Measurements from ENCODE around the gene PEX26. TPM values are rescaled to one million over a fixed set of nuclear protein-coding genes. Genes with fewer than 3 reads are reported as not detected.
"Not testable (repeated sequence)": the region's sequence is repeated elsewhere in the genome, so short reads cannot be mapped to it uniquely, and the experiment has no call there.

PEX26 gene
- total RNA-seq, 2 experiments from 2014 or later = 38.9 to 46.8 TPM

DNA sequence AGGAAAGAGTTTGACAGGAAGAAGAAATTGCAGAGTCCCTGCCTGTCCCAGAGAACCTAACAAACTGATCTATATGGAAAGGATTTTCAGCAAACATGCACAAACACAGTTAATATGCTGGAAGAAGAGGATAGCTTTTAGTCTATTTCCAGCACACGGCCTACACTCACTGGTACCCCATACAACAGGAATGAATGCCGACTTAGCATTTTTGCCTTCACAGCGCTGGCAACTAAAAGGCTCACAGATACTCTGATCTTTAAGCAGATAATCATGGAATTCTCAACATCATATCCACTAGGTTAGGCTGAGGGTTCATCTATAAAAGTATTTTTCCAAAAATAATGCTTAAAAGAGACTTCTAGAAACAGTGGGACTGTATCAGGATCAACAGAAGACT lies 23.0 kb downstream of the PEX26 start:
- peaks cover 55% of the 10 kb centered on the region for H3K36me3 Mint-ChIP-seq
- CTCF ChIA-PET = no interaction called here
- ATAC-seq = no peak

DNA sequence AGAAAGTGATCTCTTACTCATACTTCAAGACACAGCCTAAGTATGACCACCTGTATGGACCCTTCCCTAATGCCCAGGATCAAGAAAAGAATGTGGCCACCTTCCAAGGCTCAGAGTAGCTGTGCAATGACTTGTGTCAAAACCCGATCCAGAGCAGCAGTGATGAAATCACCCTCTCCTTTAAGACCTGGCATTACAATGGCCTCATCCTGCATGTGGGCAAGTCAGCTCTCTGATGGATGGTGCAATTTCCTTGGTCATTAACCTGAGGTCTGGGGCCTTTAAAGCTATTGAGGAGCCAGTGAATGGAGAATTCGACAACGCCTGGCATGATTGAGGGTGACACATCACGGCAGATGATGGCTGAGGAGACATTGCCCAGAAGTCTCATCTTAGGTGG lies 23.7 kb downstream of the PEX26 start:
- no peaks in the 10 kb centered on the region for H3K27me3 Mint-ChIP-seq
- peaks cover 55% of the 10 kb centered on the region for H3K36me3 Mint-ChIP-seq
- DNase-seq = no peak
- CTCF ChIA-PET = interaction anchor here (0.6 kb wide), 1 partner anchor 271 kb away, joined by 3 read pairs; no protein-coding TSS in a partner anchor
- no peak for ATAC-seq
- no peak overlapping the region for H3K27ac Mint-ChIP-seq
- H3K4me1 Mint-ChIP-seq = peaks cover 4% of the 10 kb centered on the region
- no peak overlapping the region for H3K4me3 Mint-ChIP-seq
- peaks cover 10% of the 10 kb centered on the region for H3K9me3 Mint-ChIP-seq (ENCODE audit: low read depth)

More for the DNA sequence above, 23.0 kb downstream of the PEX26 start:
- H3K27me3 Mint-ChIP-seq = no peaks in the 10 kb centered on the region
- H3K4me1 Mint-ChIP-seq = peaks cover 3% of the 10 kb centered on the region
- peaks cover 5% of the 10 kb centered on the region for H3K9me3 Mint-ChIP-seq (ENCODE audit: low read depth)
- H3K27ac Mint-ChIP-seq = no peak overlapping the region
- DNase-seq = no peak
- no peak overlapping the region for H3K4me3 Mint-ChIP-seq

DNA sequence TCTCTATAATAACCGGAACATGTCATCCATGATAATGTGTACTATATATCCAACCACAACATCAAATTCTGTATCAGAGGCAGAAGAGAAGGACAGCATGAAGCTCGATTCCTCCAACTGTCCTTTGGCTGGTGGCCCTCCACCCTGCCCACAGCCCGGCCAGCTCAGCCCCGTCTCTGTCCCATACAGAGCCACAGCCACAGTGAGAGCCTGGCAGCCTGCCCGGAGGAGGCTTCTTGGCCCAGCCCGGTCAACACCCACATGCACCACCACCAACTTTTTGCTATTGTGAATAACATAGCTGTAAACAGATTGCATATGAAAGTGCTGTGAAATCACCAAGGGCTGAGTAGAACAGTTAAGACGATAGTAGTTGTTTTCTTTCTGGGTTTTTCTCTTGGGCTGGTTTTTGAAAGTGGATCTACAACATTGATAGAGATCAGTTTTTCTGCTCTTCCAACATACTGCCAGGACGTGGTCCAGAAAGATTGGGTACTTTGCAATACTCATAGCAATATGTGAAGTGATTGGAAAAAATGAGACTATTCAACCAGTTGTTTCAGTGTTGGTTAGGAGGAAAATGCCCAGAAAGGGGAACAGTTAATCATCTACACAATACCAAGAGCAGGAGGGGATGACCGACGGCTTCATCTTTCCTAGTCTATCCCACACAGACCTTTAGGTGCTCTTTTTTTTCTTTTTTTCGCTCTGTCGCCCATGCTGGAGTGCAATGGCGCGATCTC lies 25.9 kb downstream of the PEX26 start:
- DNase-seq (no peak), ATAC-seq (no peak)
- CTCF ChIA-PET = no interaction called here
- H3K4me3 Mint-ChIP-seq = no peak overlapping the region
- H3K9me3 Mint-ChIP-seq (ENCODE audit: low read depth) = peaks cover 16% of the 10 kb centered on the region
- peaks cover 4% of the 10 kb centered on the region for H3K4me1 Mint-ChIP-seq
- peaks cover 58% of the 10 kb centered on the region for H3K36me3 Mint-ChIP-seq
- no peak overlapping the region for H3K27ac Mint-ChIP-seq
- H3K27me3 Mint-ChIP-seq = peaks cover 9% of the 10 kb centered on the region

DNA sequence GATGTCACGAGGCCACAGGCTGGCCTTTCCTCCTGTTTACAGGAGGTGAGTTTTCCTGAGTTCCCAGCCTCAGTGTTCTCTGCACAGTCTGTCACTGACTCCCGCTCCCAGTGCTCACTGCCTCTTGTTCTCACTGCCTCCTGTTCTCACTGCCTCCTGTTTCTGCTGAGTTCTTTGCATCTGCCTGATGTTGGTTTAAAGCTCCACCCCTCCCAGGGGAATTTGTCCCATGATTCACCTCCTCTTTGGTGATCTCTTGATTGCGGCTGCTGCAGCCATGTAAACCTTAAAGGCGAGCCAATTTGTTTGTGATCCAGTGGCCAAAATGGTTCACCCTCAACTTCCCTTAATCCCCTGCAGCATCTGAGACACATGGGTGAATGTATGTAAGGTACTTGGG lies 26.8 kb downstream of the PEX26 start:
- ATAC-seq (no peak), DNase-seq (no peak)
- peaks cover 13% of the 10 kb centered on the region for H3K27me3 Mint-ChIP-seq
- no peak overlapping the region for H3K4me3 Mint-ChIP-seq
- H3K36me3 Mint-ChIP-seq = peaks cover 54% of the 10 kb centered on the region
- H3K27ac Mint-ChIP-seq = no peak overlapping the region
- CTCF ChIA-PET = no interaction called here
- H3K4me1 Mint-ChIP-seq = peaks cover 7% of the 10 kb centered on the region
- H3K9me3 Mint-ChIP-seq (ENCODE audit: low read depth) = peaks cover 16% of the 10 kb centered on the region

DNA sequence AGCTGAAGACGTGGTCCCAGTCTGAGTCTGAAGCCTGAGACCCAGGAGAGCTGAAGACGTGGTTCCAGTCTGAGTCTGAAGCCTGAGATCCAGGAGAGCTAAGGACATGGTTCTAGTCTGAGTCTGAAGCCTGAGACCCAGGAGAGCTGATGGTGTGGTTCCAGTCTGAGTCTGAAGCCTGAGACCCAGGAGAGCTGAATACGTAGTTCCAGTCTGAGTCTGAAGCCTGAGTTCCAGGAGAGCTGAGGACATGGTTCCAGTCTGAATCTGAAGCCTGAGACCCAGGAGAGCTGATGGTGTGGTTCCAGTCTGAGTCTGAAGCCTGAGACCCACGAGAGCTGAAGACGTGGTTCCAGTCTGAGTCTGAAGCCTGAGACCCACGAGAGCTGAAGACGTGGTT lies 28.2 kb downstream of the PEX26 start:
- CTCF ChIA-PET, DNase-seq, ATAC-seq, H3K4me3 Mint-ChIP-seq, H3K27ac Mint-ChIP-seq: not testable (repeated sequence)
- peaks cover 16% of the 10 kb centered on the region for H3K9me3 Mint-ChIP-seq (ENCODE audit: low read depth)
- H3K36me3 Mint-ChIP-seq = peaks cover 49% of the 10 kb centered on the region
- H3K27me3 Mint-ChIP-seq = peaks cover 25% of the 10 kb centered on the region
- H3K4me1 Mint-ChIP-seq = peaks cover 16% of the 10 kb centered on the region

DNA sequence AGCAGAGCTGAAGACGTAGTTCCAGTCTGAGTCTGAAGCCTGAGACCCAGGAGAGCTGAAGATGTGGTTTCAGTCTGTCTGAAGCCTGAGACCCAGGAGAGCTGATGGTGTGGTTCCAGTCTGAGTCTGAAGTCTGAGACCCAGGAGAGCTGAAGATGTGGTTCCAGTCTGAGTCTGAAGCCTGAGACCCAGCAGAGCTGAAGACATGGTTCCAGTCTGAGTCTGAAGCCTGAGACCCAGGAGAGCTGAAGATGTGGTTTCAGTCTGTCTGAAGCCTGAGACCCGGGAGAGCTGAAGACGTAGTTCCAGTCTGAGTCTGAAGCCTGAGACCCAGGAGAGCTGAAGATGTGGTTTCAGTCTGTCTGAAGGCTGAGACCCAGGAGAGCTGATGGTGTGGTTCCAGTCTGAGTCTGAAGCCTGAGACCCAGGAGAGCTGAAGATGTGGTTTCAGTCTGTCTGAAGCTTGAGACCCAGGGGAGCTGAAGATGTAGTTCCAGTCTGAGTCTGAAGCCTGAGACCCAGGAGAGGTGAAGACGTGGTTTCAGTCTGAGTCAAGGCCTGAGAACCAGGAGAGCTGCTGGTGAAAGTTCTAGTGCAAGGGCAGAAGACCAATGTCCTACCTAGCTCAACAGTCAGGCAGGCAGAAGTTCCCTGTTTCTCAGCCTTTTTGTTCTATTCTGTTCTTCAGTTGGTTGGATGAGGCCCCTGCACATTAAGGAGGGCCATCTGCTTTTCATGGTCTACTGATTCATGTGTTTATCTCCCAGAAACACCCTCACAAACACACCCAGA lies 29.0 kb downstream of the PEX26 start:
- H3K9me3 Mint-ChIP-seq (ENCODE audit: low read depth) = peaks cover 16% of the 10 kb centered on the region
- H3K27me3 Mint-ChIP-seq = peaks cover 32% of the 10 kb centered on the region
- CTCF ChIA-PET, DNase-seq, H3K4me3 Mint-ChIP-seq, H3K27ac Mint-ChIP-seq: not testable (repeated sequence)
- peaks cover 16% of the 10 kb centered on the region for H3K4me1 Mint-ChIP-seq
- peak; percentile 27 for ATAC-seq
- peaks cover 41% of the 10 kb centered on the region for H3K36me3 Mint-ChIP-seq

DNA sequence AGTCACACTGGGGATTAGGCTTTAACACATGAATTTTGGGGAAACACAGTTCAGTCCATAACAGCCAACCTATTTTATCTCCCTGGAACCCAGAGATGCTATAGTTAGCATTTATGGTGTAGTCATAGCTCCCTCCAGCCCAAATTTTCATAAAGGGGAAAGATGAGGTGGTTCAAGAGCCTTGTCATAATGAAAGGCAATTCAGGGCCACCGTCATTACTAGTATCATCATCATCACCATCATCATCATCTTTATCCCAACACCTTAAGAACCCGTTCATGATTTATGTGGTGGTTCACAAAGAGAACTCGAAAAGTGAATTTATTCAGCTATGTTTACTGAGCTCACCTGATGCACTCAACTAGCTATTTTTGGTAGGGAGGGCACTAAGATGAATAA lies 30.4 kb downstream of the PEX26 start:
- no peak for DNase-seq
- no peak for ATAC-seq
- no peak overlapping the region for H3K4me3 Mint-ChIP-seq
- H3K27ac Mint-ChIP-seq = no peak overlapping the region
- peaks cover 43% of the 10 kb centered on the region for H3K27me3 Mint-ChIP-seq
- H3K4me1 Mint-ChIP-seq = peaks cover 16% of the 10 kb centered on the region
- peaks cover 33% of the 10 kb centered on the region for H3K36me3 Mint-ChIP-seq
- CTCF ChIA-PET = interaction anchor here (1.1 kb wide), 1 partner anchor 16 kb away, joined by 3 read pairs; no protein-coding TSS in a partner anchor
- H3K9me3 Mint-ChIP-seq (ENCODE audit: low read depth) = peaks cover 16% of the 10 kb centered on the region

DNA sequence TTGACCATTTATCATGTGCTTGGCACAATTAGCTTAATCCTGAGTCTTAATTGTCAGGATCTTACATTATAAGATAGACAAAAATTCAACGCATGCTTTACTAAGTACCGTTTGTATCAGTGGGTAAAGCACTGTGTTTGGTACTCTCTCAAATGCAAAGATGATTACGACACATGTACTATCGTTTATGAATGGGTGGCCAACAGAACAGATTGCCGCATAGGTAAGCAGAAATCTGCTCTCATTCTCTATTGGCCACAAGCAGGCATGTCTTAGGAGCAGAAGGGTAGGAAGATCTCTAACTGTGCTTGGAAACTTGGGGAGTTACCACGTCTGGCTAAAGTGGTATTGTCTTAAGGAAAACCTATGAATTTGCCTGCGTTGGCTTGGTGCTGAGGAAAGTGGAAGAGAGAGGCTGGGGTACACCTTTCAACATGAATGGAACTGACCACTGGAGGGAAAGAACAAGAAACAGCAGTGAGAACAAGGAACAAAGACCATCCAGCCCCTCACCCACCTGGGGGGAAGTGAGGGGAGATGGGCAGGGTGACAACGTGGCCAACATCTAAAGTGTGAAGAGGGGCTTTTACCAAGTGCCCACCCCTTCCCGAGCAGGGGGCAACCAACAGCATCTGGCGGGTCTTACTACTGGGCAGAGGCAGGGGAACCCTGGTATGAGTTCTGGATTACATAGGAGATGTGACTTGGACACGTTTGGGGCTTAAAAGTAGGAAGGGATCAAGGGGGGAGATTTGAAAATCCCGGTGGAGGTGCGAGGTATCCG lies 31.8 kb downstream of the PEX26 start:
- H3K27ac Mint-ChIP-seq = no peak overlapping the region
- CTCF ChIA-PET = interaction anchor here (1.1 kb wide), 1 partner anchor 14 kb away, joined by 3 read pairs; no protein-coding TSS in a partner anchor
- peak overlapping the region; percentile 43 for H3K4me3 Mint-ChIP-seq
- peaks cover 29% of the 10 kb centered on the region for H3K4me1 Mint-ChIP-seq
- H3K27me3 Mint-ChIP-seq = peaks cover 43% of the 10 kb centered on the region
- H3K36me3 Mint-ChIP-seq = peaks cover 24% of the 10 kb centered on the region
- DNase-seq (no peak), ATAC-seq (no peak)
- H3K9me3 Mint-ChIP-seq (ENCODE audit: low read depth) = peaks cover 14% of the 10 kb centered on the region

DNA sequence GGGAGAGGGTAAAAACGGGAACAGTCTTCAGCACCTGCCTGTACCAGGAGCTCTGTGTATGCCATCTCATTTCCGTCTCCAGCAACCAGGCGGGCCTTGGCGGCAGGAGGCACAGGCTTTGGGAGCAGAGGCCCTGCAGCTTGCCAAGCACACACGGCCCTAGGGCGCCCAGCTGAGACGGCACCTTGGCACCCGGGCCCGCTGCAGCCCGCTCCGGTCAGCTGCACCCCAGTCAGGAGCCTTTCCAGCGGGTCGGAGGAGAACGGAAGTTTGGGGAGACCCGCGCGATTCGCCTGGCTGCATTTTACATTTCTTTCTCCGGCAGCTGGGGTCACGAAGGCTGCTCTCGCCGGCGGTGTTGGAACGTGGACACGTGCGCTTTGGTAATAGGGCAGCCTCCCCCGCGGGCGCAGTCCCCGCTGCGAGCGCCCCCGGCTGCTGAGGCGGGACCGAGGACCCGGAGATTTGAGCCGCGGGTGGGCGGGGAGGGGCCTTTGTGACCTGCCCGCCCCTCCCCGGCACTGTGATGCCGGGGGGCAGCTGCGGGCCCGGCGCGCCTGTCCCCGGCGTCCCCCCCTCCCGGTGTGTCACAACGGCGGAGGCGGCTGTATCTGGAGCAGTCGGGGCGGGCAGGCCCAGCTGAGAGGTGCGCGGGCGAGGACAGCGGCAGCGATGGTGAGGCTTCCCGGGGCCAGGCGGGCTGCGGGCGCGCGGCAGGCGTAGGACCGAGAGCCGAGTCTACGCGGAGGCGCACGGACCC lies 32.6 kb downstream of the PEX26 start, which contains the start of gene TUBA8:
TSS of gene TUBA8 (plus strand) at position 616 of the 760 bp plus-strand sequence. CDS start at position 673, 57 bp downstream.
- ATAC-seq = peak; percentile 72
- CTCF ChIA-PET = no interaction called here
- Mint-ChIP-seq H3K27ac (no peak within 1 kb of the TSS), H3K9me3 (ENCODE audit: low read depth) (peaks cover 14% of the 10 kb centered on the region), H3K36me3 (peaks cover 18% of the 10 kb centered on the region), H3K27me3 (peaks cover 43% of the 10 kb centered on the region), H3K4me3 (peak within 1 kb of the TSS; percentile 43), H3K4me1 (peaks cover 29% of the 10 kb centered on the region)
- DNase-seq = no peak

DNA sequence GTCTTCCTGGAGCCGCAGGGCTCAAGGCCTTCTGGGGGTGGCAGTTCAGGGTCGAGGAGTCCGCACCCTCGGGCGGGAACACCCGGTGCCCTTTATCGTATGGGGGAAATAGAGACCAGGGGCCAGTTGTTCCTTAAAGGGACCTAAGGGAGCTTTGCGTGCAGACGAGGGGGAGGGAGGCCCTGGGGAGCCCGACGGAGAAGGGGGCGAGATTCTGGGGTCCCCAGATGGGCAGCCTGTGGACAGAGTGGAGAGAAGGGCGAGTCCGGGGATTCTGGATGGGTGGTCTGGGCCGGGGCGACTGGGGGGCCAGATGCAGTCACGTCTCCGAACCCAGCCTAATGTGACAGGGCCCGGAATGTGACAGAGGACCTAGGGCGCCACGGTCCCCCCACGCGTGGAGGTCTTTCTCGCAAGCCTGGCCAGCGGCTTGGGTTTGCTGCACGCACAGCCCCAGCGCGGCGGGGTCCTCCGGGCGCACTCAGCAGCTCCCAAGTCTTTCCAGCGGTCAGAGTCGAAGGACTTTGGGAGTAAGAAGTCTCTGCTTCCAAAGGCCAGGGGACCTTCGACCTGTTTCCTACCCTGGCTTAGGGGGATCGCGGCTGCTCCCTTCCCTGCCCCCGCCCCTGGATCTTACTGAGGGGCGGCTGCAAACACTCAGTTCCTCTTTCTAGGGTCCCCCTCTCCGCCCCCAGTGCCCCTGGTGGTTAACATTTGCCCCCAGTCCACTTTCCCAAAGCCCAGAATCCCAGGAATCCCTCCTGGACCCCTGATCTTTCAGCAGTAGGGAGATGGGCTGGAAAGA lies 33.4 kb downstream of the PEX26 start:
- CTCF ChIA-PET = no interaction called here
- Mint-ChIP-seq H3K27ac (no peak overlapping the region), H3K4me1 (peaks cover 25% of the 10 kb centered on the region), H3K36me3 (peaks cover 12% of the 10 kb centered on the region), H3K9me3 (ENCODE audit: low read depth) (peaks cover 10% of the 10 kb centered on the region), H3K4me3 (no peak overlapping the region), H3K27me3 (peaks cover 43% of the 10 kb centered on the region)
- ATAC-seq (no peak), DNase-seq (no peak)

DNA sequence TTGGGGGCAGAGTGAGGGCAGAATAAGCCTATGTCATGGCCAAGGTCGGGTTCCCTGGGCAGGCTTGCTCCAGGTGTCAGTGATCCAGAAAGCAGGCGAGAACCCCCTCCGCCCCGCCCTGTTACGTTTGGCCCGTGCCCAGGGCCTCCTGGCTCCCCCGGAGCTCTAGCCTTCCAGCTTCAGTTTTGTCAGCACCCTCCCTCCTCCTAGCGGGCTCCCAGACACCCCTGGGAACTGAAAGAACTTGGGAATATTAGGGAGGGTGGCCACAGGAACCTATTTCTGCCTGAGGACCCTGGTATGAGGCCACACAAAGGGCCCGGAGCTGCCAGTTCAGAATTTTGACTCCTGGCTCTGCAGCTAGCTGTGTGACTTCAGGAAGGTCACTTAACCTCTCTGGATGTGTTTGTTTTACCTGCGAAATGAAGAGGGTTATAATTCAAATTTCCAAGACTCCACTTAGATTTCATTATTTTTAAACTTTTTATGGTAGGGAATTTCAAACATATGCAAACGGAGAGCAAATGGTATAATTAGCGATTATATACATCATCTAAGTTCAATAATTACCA lies 34.1 kb downstream of the PEX26 start:
- H3K27ac Mint-ChIP-seq = no peak overlapping the region
- DNase-seq (no peak), ATAC-seq (no peak)
- peaks cover 43% of the 10 kb centered on the region for H3K27me3 Mint-ChIP-seq
- peaks cover 25% of the 10 kb centered on the region for H3K4me1 Mint-ChIP-seq
- H3K4me3 Mint-ChIP-seq = no peak overlapping the region
- peaks cover 10% of the 10 kb centered on the region for H3K36me3 Mint-ChIP-seq
- CTCF ChIA-PET = no interaction called here
- H3K9me3 Mint-ChIP-seq (ENCODE audit: low read depth) = peaks cover 7% of the 10 kb centered on the region

DNA sequence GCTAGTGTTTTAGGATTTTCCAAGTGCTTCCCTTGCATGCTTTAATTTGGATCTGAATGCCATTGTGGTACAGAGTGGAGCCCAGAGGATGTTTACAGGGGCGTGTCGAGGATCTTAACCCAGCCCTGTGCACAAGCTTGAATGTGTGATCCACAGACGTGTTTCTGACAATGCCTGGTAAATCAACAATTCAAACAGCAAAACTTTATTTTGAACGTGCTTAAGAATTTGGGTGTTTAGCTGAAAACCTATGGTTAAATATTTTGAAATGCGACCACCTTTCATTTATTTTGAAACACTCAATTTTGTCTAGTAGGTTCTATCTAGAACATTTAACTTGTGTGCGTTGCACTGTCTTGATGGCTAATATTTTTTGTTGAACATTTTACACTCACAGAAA lies 34.6 kb downstream of the PEX26 start:
- Mint-ChIP-seq H3K36me3 (peaks cover 8% of the 10 kb centered on the region), H3K27ac (no peak overlapping the region), H3K4me3 (no peak overlapping the region), H3K9me3 (ENCODE audit: low read depth) (peaks cover 3% of the 10 kb centered on the region), H3K4me1 (peaks cover 25% of the 10 kb centered on the region), H3K27me3 (peaks cover 43% of the 10 kb centered on the region)
- CTCF ChIA-PET = no interaction called here
- DNase-seq (no peak), ATAC-seq (no peak)
